Heart left ventricle (tissue), 13 donors: ENCODE measurements around the gene MARVELD2.
"Not testable (repeated sequence)": the region's sequence is repeated elsewhere in the genome, so short reads cannot be mapped to it uniquely, and the experiment has no call there.

Experiments
- CTCF ChIP-seq, 12 donors: fragments of 200-600 bp; sonication (generic) in 4 of 12; IDR thresholded peaks; one replicate each; pipeline versions ENCODE4 v1.5.0 to v1.8.0; 2018 to 2022; ENCODE audit warnings: antibody characterized with exemption in 12 of 12, mild to moderate bottlenecking in 5 of 12
- POLR2A ChIP-seq, 2 donors: fragments of 450-650 bp; IDR thresholded peaks; one replicate each; pipeline ENCODE4 v1.6.1; 2017; ENCODE audit warnings: antibody characterized with exemption in 2 of 2, mild to moderate bottlenecking in 2 of 2, moderate library complexity in 2 of 2
- donor health status: ischemic (EF 13 %, LVEDD 7.1; RV severe dilation, severe dysfunction).
- donor health status: DM: no; HTN: yes; CAD: no.
- donor health status: DM: no; HTN: no; CAD: no.
- donor health status: ischemic (EF 25% LVEDD 6.9; RV normal size, moderate dysfunction).
- donor health status: ischemic (EF 25% LVEDD 5.7; RV mildly dilated, moderate dysfunction).
- donor health status: ischemic (EF 35%, LVEDD 5.7; RV mildly dilated, moderate dysfunction).
- donor health status: nonischemic (EF 11% LVEDD 7.7; RV severe dilation, severe dysfunction).
- donor health status: DM: yes; HTN: yes; CAD: no.
- donor health status: PGD.
- donor health status: ischemic (EF 29% LVEDD 5.4; RV normal size, mild dysfunction).
- donor health status: nonischemic (EF 23%, LVEDD 6.1; RV moderate dilation, normal function).

- TF ChIP-seq CTCF, POLR2A (IDR thresholded peaks at IDR 0.05): not testable (repeated sequence)
Measured at GRCh38 chr5:69455428-69455988, 40.6 kb downstream of the MARVELD2 start.
